ENCODE data around the gene COCH.

COCH gene

GRCh38 chr14:30874120-30874998 lies at the start of gene COCH:
COCH (plus strand) TSS chr14:30874559; CDS start chr14:30874939, 380 bp downstream.
- DNase-seq (ENCODE audit: low read depth), result no peak

DNA sequence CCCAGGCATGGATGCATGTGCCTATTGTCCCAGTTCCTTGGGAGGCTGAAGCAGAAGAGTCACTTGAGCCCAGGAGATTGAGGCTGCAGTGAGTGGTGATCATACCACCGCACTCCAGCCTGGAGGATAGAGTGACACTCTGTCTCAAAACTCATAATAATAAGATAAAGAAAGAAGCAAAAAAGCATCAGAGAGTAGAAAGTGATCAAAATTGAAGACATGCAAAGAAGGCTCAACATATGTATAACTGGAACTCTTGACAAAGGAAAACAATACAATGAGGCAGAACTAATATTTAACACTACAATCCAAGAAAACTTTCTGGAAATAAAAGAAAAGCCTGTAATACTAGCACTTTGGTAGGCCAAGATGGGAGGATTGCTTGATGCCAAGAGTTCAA lies 48.3 kb upstream of the COCH start:
- DNase-seq (ENCODE audit: low read depth), result no peak

DNA sequence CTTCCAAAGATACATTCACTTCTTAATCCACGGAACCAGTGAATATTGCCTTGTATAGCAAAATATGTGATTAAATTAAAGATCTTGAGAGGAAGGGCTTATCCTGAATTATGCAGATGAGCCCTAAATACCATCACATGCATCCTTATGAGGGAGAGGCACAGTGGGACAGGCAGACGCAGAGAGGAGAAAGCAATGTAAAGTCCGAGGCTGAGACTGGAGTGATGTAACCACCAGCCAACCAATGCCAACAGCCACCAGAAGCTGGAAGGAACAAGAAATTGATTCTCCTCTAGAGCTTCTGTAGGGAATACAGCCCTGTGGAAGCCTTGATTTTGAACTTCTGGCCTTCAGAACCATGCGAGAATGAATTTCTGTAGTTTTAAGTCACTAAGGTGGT lies 44.5 kb upstream of the COCH start:
- DNase-seq (ENCODE audit: low read depth), result no peak

GRCh38 chr14:30834353-30834752 lies 40.0 kb upstream of the COCH start:
- no peak for DNase-seq (ENCODE audit: low read depth)

DNA sequence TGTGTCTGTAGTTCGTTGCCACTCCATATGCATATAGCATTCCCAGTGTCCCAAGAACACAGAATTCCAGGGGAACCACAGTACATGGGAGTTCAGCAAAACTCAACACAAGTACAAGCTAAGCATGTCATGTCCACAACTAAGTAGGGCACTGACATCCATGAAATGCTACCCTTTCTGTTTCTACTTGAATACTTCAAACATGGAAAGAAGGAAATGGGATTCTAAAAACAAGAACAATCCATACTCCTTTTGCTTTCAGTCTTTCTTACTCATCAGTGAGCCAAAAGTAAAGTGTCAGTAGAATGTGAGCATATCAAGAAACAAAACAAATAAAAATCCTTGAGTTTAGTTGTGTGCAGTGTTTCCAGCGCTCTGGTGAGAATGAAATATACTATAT lies 36.0 kb upstream of the COCH start:
- DNase-seq (ENCODE audit: low read depth), result no peak

GRCh38 chr14:30840086-30840779 lies 34.1 kb upstream of the COCH start:
- DNase-seq (ENCODE audit: low read depth), result no peak

DNA sequence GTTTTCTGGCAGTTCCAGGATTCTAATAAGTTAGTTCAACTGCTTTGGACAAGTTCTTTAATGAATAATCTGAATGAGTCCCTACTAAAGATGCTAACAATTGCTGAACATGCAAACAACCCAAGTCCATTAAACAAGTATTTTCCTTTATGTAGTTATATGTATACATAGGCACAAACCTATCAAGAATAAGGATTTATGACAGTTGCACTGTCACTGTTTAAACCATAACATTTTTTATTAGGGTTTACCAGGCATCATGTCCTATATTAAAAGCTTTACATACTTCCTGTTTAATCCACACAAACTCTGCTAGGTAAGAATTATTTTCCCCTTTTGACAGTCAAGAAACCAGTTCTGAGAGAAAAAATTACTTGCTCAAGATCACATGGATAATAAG lies 31.9 kb upstream of the COCH start:
- DNase-seq (ENCODE audit: low read depth), result no peak

GRCh38 chr14:30848449-30849240 lies 25.7 kb upstream of the COCH start:
- no peak for DNase-seq (ENCODE audit: low read depth)

GRCh38 chr14:30849354-30849753 lies 25.0 kb upstream of the COCH start:
- DNase-seq (ENCODE audit: low read depth), result no peak

DNA sequence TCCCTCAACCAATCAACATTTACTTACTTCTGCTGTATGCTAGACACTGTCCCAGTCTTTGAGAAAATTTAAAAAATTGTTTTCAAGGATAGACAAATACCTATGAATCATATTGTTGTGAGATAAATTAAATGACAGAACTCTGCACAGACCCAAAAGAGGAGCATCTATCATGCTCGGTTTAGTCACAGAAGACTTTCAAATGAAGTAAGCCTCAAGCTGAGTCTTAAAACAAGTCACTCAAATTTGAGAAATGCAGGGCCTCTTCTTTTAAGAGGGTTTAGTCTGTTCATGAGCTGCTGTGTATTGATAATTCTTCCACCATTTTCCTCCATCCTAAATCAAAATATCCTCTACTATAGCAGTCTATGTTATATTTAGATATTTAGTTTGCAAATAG lies 24.4 kb upstream of the COCH start:
- DNase-seq (ENCODE audit: low read depth), result no peak

GRCh38 chr14:30853946-30854345 lies 20.4 kb upstream of the COCH start:
- DNase-seq (ENCODE audit: low read depth), result no peak

GRCh38 chr14:30854492-30854891 lies 19.9 kb upstream of the COCH start:
- no peak for DNase-seq (ENCODE audit: low read depth)

- DNase-seq (ENCODE audit: low read depth), result no peak
Measured at GRCh38 chr14:30855345-30856037, 18.9 kb upstream of the COCH start.

- no peak for DNase-seq (ENCODE audit: low read depth)
Measured at GRCh38 chr14:30861200-30861599, 13.2 kb upstream of the COCH start.

- no peak for DNase-seq (ENCODE audit: low read depth)
Measured at GRCh38 chr14:30864934-30865333, 9.4 kb upstream of the COCH start.

- no peak for DNase-seq (ENCODE audit: low read depth)
Measured at GRCh38 chr14:30868736-30869135, 5.6 kb upstream of the COCH start.

DNA sequence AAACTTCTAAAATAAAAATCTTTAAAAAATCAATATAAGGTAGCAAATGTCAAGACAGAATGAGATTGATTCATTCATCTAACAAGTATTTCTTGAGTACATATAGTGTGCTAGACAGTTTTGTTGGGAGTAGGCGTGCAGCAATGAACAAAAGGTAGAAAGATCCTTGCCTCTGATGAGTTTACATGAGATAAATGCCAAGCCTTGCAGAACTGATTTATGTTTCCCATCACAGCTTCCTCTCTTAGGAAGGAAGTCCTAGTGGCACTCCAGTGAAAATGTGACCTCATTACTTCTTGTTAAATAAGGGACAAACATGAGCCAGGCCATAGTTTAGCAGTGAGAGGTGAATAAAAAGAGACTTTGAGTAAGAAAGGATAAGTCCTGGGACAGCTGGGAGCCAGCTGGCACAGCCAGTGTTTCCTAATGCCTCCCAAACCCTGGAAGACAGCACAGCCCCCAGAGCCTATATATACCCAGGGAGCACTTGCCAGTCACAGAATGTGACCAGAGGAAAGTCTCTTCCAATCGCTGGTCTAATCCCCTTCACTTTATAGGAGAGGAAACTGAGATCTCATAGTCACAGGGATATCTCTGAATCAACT lies 4.7 kb upstream of the COCH start:
- DNase-seq (ENCODE audit: low read depth), result no peak

GRCh38 chr14:30872602-30873001 lies 1.8 kb upstream of the COCH start:
- no peak for DNase-seq (ENCODE audit: low read depth)

GRCh38 chr14:30873308-30874119 lies 845 bp upstream of the COCH start:
- no peak for DNase-seq (ENCODE audit: low read depth)

DNA sequence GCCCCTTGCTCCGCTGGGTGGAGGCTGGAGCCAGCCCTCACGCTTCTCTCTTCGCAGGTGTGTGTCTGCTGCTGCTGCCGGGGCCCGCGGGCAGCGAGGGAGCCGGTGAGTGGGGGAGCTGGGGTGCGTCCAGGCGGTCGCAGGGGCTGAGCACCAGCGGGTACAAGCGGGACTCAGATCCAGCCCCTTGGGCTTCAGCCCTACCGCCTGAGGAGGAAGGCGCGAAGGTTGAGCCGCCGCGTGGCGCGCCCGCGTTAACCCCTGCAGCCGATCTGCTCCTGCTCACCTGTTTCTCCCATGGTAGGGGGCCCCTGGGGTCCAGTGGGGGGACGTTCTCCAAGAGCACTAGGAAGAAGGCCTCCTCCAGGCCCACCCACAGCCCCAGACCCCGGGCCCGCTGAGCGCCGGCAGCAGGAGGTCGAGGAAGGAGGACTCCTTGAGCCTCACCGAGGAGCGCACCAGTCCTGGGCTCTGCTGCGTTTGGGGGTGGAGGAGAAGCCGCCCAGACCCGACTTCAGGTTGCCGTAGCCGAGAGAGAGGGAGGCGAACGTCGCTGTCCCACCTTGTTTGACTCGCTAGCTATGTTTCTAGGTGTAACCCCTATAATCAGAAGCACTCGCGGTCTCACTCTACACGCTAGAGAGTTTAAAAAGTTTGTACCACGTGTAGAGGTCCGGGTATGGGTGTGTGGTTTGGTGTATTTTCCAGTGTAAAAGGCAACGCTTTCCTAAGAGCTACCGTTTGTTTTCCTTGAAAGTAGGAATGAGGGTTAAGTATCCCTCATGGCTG lies 834 bp downstream of the COCH start:
- DNase-seq (ENCODE audit: low read depth), result no peak
